ENCODE results near the gene FHIP2A. TPM values are rescaled to one million over a fixed set of nuclear protein-coding genes. Genes with fewer than 3 reads are reported as not detected.
"Not testable (repeated sequence)": the region's sequence is repeated elsewhere in the genome, so short reads cannot be mapped to it uniquely, and the experiment has no call there.

Gene FHIP2A
- polyA plus RNA-seq, 3 donors = 34.7 to 39.6 (median 37.0) TPM

DNA sequence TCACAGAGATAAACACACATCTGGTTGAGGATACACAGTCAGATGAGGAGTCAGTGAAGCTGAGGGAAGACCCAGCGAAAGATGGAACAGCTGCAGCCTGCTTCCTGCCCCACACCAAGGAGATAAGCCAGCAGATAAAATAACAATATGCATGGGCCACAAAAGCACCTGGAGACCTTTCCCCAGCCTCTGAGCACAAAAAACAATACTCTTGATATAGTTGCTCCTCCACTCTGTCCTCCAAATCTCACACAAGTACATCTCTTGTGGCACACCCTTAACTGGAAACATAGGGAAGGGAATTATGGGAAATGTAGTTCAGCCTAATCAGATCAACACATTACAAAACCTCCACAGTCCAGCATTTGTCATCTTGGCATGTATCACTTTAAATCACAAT lies 9.7 kb upstream of the FHIP2A start:
- no peak for DNase-seq (ENCODE audit: low read depth in 3 of 3, low spot score in 2 of 3)

- no peak for DNase-seq (ENCODE audit: low read depth in 3 of 3, low spot score in 2 of 3)
Measured at GRCh38 chr10:114815791-114816190, 5.8 kb upstream of the FHIP2A start.

DNA sequence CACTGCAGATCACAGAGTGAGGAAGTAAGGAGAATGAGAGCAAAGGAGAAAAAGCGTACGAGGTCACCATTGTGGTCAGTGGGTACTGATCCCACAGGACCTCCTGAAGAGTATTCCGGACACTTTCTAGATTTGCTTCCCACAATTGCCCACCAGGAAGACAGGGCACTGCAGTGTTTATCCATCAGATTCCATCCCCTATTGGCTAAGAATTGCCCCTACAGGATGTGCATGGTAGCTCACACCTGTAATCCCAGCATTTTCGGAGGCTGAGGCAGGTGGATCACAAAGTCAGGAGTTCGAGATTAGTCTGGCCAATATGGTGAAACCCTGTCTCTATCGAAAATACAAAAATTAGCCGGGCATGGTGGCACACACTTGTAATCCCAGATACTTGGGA lies 5.3 kb upstream of the FHIP2A start:
- no peak for DNase-seq (ENCODE audit: low read depth in 3 of 3, low spot score in 2 of 3)

- no peak for DNase-seq (ENCODE audit: low read depth in 3 of 3, low spot score in 2 of 3)
Measured at GRCh38 chr10:114819322-114819721, 2.3 kb upstream of the FHIP2A start.

GRCh38 chr10:114821915-114822443 lies 399 bp downstream of the FHIP2A start:
- peak in 2 of 3 donors; percentile 10 to 36 for DNase-seq (ENCODE audit: low read depth in 3 of 3, low spot score in 2 of 3)

DNA sequence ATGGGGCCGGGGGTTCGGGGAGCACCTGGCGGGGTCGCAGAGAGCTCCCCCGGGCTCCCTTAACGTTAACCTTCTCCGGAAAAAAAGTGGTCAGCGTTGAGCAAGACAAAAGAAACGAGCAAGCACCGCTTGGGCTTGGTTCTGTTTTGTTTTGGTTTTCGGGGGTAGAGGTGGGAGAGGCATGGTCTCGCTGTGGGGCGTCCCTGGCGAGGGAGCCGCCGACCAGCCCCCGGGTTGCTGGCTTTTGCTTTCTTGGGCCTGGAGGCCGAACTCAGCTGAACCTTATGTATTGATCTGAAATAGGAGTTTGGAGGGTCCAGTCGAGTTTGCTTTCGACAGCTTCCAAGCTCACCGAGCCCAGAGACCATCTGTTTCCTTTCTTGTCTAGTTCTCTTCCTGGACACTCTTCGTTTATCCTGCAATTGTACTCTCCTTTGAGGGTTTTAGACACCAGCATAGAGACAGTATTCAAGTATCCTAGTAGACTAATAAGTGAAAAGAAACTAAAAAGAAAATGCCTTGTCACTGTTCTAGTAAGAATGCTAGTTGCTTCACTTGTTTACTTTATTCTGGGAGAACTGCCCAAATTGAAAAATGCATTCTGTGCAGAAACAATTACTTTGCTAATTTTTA lies 980 bp downstream of the FHIP2A start:
- peak; percentile 39 to 65 (median 43) for DNase-seq (ENCODE audit: low read depth in 3 of 3, low spot score in 2 of 3)

DNA sequence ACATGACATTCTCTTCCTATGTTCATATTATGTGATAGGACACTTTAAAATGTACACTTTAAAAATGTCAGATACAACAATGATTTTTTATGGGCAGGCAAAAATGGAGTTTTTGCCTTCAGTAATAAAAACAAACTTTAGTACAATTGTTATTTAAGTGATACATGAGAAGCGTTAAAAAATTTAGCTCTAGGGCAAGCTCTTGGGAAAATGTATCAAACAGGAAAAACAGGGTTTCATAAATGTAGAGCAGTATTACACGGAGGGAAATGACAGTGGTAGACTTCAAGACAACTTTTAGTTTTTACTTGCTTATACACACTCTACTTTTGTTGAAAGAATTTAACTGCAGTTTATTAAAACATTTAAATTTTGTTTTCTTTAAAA lies 1.5 kb downstream of the FHIP2A start:
- peak; percentile 6 to 19 (median 8) for DNase-seq (ENCODE audit: low read depth in 3 of 3, low spot score in 2 of 3)

GRCh38 chr10:114824391-114824790 lies 2.8 kb downstream of the FHIP2A start:
- DNase-seq (ENCODE audit: low read depth in 3 of 3, low spot score in 2 of 3) = no peak

DNA sequence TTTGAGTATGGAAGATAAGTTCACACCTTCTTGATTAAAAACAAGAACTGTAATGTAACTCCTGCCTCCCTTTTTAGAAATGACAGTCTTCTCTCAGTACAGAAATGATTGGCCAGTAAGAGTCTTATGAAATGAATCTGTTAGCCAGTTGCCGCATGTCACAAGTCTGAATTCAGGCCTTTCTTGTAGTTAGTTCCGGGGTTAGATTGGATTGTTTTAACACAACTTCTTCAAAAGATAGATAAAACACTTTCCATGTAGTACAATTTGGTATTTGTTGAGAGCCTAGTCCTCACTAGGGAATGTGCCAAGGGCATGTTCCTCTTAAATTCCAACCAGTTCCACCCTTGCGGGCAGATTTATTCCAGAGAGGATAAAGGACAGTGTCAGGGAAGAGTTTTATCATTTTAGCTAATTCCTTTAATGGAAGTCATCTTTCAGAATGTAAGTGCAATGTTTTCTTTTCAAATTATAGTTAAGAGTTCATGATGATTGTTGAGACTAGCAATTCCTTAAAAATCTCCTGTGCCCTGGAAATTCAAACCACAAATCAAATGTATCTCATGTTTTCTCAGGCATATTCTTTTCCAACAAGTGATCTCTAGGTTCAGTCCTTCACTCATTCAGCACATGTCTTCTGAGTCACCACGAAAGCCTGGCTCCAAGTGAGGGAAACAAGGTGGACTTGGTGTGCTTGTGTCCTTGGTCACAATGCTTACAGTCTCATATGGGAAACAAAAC lies 4.1 kb downstream of the FHIP2A start:
- DNase-seq (ENCODE audit: low read depth in 3 of 3, low spot score in 2 of 3) = no peak

GRCh38 chr10:114829160-114829909 lies 7.8 kb downstream of the FHIP2A start:
- no peak for DNase-seq (ENCODE audit: low read depth in 3 of 3, low spot score in 2 of 3)

GRCh38 chr10:114831186-114831867 lies 9.7 kb downstream of the FHIP2A start:
- no peak for DNase-seq (ENCODE audit: low read depth in 3 of 3, low spot score in 2 of 3)

GRCh38 chr10:114837690-114838089 lies 16.1 kb downstream of the FHIP2A start:
- DNase-seq (ENCODE audit: low read depth in 3 of 3, low spot score in 2 of 3) = no peak

DNA sequence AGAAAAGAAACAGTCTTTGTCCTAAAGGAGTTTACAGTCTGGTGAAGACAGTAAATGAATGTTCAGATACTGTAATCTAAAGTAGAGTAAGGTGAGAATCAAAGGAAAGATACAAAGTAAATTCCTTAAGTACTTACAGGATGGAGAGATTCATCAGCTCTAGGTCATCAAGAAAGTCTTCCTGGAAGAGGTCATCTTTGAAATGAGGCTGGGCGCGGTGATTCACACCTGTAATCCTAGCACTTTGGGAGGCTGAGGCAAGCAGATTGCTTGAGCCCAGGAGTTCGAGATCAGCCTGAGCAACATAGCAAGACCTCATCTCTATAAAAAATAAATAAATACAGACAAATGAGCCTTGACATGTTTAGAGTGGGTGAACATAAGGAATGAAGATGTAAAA lies 18.3 kb downstream of the FHIP2A start:
- no peak for DNase-seq (ENCODE audit: low read depth in 3 of 3, low spot score in 2 of 3)

GRCh38 chr10:114845978-114846693 lies 24.6 kb downstream of the FHIP2A start:
- no peak for DNase-seq (ENCODE audit: low read depth in 3 of 3, low spot score in 2 of 3)

DNA sequence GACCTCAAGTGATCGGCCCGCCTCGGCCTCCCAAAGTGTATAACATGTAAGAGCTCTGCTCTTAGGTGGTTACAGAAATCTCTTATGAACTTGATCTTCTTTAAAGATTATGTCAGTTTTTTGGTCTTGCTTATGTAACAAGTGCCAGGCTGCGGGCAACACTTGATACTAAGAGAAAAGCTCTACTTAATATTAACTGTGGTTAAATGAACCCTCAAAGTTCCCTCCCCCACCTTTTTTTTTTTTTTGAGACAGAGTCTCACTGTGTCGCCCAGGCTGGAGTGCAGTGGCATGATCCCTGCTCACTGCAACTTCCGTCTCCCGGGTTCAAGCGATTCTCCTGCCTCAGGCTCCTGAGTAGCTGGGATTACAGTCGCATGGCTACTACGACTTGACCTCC lies 25.9 kb downstream of the FHIP2A start:
- DNase-seq (ENCODE audit: low read depth in 3 of 3, low spot score in 2 of 3) = not testable (repeated sequence)

DNA sequence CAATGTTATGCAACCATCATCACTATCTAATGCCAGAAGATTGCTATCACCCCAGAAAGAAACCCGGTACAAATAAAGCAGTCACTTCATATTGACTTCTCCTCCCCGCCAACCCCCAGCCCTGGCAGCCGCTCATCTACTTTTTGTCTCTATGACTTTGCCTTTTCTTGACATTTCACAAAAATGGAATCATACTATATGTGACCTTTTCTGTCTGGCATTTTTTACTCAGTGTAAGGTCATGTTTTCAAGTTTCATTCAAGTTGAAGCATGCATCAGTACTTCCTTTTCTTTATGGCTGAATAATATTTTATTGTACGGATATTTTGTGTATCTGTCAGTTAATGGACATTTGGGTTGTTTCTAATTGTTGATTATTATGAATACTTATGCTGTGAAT lies 28.1 kb downstream of the FHIP2A start:
- no peak for DNase-seq (ENCODE audit: low read depth in 3 of 3, low spot score in 2 of 3)

- DNase-seq (ENCODE audit: low read depth in 3 of 3, low spot score in 2 of 3) = no peak
Measured at GRCh38 chr10:114850126-114850525, 28.5 kb downstream of the FHIP2A start.

GRCh38 chr10:114851336-114851735 lies 29.8 kb downstream of the FHIP2A start:
- no peak for DNase-seq (ENCODE audit: low read depth in 3 of 3, low spot score in 2 of 3)

- no peak for DNase-seq (ENCODE audit: low read depth in 3 of 3, low spot score in 2 of 3)
Measured at GRCh38 chr10:114852197-114852596, 30.6 kb downstream of the FHIP2A start.

GRCh38 chr10:114854906-114855305 lies 33.3 kb downstream of the FHIP2A start:
- DNase-seq (ENCODE audit: low read depth in 3 of 3, low spot score in 2 of 3) = no peak

All from right renal cortex interstitium (tissue), 3 donors.